Kidney (tissue), 14 donors: ENCODE data around the gene GTPBP1. TPM values are rescaled to one million over a fixed set of nuclear protein-coding genes. Genes with fewer than 3 reads are reported as not detected.

Experiments used
- DNase-seq, 5 donors: peaks; one replicate each; pipeline ENCODE4 v3.0.0-alpha.2; 2013 to 2020
- FAIRE-seq: peaks from 2 replicates; lab custom pipeline; 2012; peaks lifted over from hg19 to GRCh38; lab: Jason Lieb, UNC
- H3K27ac ChIP-seq, 2 donors: one replicate each; pipeline ENCODE4 v1.7.0; 2013; ENCODE audit warnings: low read depth in 2 of 2, low read length in 2 of 2, inconsistent platforms in 1 of 2
- H3K27me3 ChIP-seq: one replicate; pipeline ENCODE4 v1.7.1; 2013; ENCODE audit warnings: low read length, inconsistent platforms; ENCODE audit not compliant: control insufficient read depth, insufficient read depth
- H3K36me3 ChIP-seq, 3 donors: one replicate each; pipeline versions ENCODE4 v1.7.0 to v1.7.1; 2013; ENCODE audit warnings: low read length in 3 of 3, control low read depth in 1 of 3, inconsistent platforms in 1 of 3; ENCODE audit not compliant: insufficient read depth in 3 of 3, control insufficient read depth in 2 of 3
- H3K4me1 ChIP-seq, 3 donors: one replicate each; pipeline versions ENCODE4 v1.7.0 to v1.7.1; 2013; ENCODE audit warnings: low read length in 3 of 3, inconsistent platforms in 1 of 3, low read depth in 1 of 3; ENCODE audit not compliant: control insufficient read depth in 2 of 3, insufficient read depth in 2 of 3
- H3K4me3 ChIP-seq, 3 donors: one replicate each; pipeline versions ENCODE4 v1.7.0 to v1.8.1; 2013; ENCODE audit warnings: low read length in 3 of 3, control low read depth in 1 of 3, inconsistent platforms in 1 of 3
- H3K9ac ChIP-seq, 3 donors: one replicate each; pipeline versions ENCODE4 v1.7.0 to v1.7.1; 2013; ENCODE audit warnings: low read length in 3 of 3, control low read depth in 1 of 3, inconsistent platforms in 1 of 3
- H3K9me3 ChIP-seq, 3 donors: one replicate each; pipeline versions ENCODE4 v1.7.0 to v1.7.1; 2013; ENCODE audit warnings: low read length in 3 of 3, control low read depth in 1 of 3, inconsistent platforms in 1 of 3; ENCODE audit not compliant: control insufficient read depth in 2 of 3, insufficient read depth in 1 of 3
- CTCF ChIP-seq: IDR thresholded peaks from 3 replicates; pipeline ENCODE4 v1.5.1; 2012; ENCODE audit warnings: mild to moderate bottlenecking, moderate library complexity, borderline replicate concordance; ENCODE audit not compliant: insufficient read depth; ENCODE audit errors: extremely low read depth
- intact Hi-C: fragments of 100-400 bp; cut with DNase I; formaldehyde crosslinking; loops from one replicate; pipeline ENCODE4 v1.11.1; 2022
- polyA plus RNA-seq: library from polyadenylated mRNA; stranded (reverse); fragments of 350-450 nt; fragmentation: Illumina TruSeq; extraction: RNeasy Lipid Tissue Mini Kit (QIAGEN cat#74804); gene quantifications from one replicate; pipeline ENCODE4 v1.2.3, GENCODE V29; 2014; ENCODE audit warnings: low read depth, low replicate concordance; ENCODE audit not compliant: insufficient read depth
- total RNA-seq: library from RNA; stranded (reverse); fragmentation: NEBNext Ultra II Directional; extraction: Animal tissue kit (Norgen Biotek cat#: 25700); gene quantifications from one replicate; pipeline ENCODE4 v1.2.1, GENCODE V29; 2021
- donor health status: control.
- donor health status: control.
- donor health status: control.
- donor health status: control.
- donor health status: control.
- donor health status: DM: yes; HTN: yes; CAD: no.
- donor health status: Normal renal cell carcinoma (clear cell type).

Gene GTPBP1
- total and polyA plus RNA-seq, 2 donors from 2014 or later = 11.7 to 52.0 TPM

GRCh38 chr22:38761202-38762162, 55.7 kb downstream of the GTPBP1 start:
- Histone ChIP-seq H3K9me3 (peaks cover 0 to 2% (median 0%) of the 10 kb centered on the region in 3 donors), H3K9ac (no peak overlapping the region), H3K4me3 (peak overlapping the region in 1 of 3 donors; percentile 4), H3K4me1 (peaks cover 0 to 7% (median 3%) of the 10 kb centered on the region in 3 donors), H3K36me3 (no peaks in the 10 kb centered on the region), H3K27ac (no peak overlapping the region), H3K27me3 (no peaks in the 10 kb centered on the region)
- intact Hi-C loops = loop anchor here (10.0 kb wide), 1 partner anchor 83 kb away; the partner anchor contains the start of gene NPTXR
- FAIRE-seq (no peak), DNase-seq (no peak)
- TF ChIP-seq CTCF = no peak

GRCh38 chr22:38762551-38762983, 56.8 kb downstream of the GTPBP1 start:
- H3K27me3 ChIP-seq = no peaks in the 10 kb centered on the region
- H3K36me3 ChIP-seq = no peaks in the 10 kb centered on the region
- peaks cover 0 to 2% (median 0%) of the 10 kb centered on the region in 3 donors for H3K9me3 ChIP-seq
- FAIRE-seq (no peak), DNase-seq (peak in 4 of 5 donors; percentile 66 to 76 (median 70))
- H3K4me3 ChIP-seq = no peak overlapping the region
- H3K4me1 ChIP-seq = peaks cover 0 to 3% (median 0%) of the 10 kb centered on the region in 3 donors
- TF ChIP-seq CTCF = no peak
- intact Hi-C loops = loop anchor here (10.0 kb wide), 1 partner anchor 82 kb away; the partner anchor contains the start of gene NPTXR
- no peak overlapping the region for H3K27ac ChIP-seq
- no peak overlapping the region for H3K9ac ChIP-seq

DNA sequence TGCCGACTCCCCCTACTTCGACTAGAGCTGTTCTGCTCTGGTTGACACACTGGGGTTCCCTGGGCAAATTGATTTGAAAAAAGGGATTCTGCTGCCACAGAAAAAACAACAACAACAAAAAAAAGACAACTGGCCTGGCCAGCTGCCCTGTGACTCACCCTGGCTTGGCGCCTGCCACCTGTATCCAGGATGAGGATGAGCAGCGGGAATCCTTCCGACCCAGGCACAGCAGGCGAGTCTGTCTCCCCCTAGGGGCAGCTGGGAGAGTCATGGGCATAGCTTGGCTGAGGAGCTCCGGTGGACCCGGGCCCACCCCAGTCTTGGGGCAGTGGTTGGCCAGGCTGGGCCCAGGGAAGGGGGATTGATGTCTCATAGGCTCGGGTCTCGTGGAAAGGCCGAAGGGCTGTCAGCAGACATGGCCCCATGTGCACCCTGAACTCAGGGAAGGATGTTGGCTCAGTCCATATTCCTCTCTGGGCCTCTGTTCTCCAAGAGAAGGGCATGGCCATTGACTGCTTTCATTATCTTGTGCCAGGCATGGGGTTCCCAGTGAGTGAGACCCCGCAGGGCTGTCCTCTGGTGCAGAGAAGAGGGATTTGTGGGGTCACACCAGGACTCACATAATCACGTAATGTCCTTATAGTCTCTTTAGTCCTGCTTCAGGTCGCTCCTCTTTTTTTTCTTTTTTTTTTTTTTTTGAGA, 60.5 kb downstream of the GTPBP1 start:
- peaks cover 0 to 3% (median 0%) of the 10 kb centered on the region in 3 donors for H3K4me1 ChIP-seq
- TF ChIP-seq CTCF = peak; percentile 70
- no peak overlapping the region for H3K4me3 ChIP-seq
- no peaks in the 10 kb centered on the region for H3K27me3 ChIP-seq
- DNase-seq (peak in 4 of 5 donors; percentile 66 to 75 (median 72)), FAIRE-seq (no peak)
- intact Hi-C loops = loop anchor here (10.0 kb wide), 1 partner anchor 79 kb away; the partner anchor contains the start of gene NPTXR
- H3K9ac ChIP-seq = no peak overlapping the region
- H3K36me3 ChIP-seq = no peaks in the 10 kb centered on the region
- H3K27ac ChIP-seq = no peak overlapping the region
- H3K9me3 ChIP-seq = peaks cover 0 to 2% (median 0%) of the 10 kb centered on the region in 3 donors
